Measurements from ENCODE around the gene EMC9.

- TF ChIP-seq, protein P1, sequence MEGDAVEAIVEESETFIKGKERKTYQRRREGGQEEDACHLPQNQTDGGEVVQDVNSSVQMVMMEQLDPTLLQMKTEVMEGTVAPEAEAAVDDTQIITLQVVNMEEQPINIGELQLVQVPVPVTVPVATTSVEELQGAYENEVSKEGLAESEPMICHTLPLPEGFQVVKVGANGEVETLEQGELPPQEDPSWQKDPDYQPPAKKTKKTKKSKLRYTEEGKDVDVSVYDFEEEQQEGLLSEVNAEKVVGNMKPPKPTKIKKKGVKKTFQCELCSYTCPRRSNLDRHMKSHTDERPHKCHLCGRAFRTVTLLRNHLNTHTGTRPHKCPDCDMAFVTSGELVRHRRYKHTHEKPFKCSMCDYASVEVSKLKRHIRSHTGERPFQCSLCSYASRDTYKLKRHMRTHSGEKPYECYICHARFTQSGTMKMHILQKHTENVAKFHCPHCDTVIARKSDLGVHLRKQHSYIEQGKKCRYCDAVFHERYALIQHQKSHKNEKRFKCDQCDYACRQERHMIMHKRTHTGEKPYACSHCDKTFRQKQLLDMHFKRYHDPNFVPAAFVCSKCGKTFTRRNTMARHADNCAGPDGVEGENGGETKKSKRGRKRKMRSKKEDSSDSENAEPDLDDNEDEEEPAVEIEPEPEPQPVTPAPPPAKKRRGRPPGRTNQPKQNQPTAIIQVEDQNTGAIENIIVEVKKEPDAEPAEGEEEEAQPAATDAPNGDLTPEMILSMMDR (IDR thresholded peaks at IDR 0.05): no peak
- TF ChIP-seq EZH2 (IDR thresholded peaks at IDR 0.05): no peak
Measured at GRCh38 chr14:24137529-24138395, 3.6 kb downstream of the EMC9 start.
